ENCODE data around the gene RIPPLY3. TPM values are rescaled to one million over a fixed set of nuclear protein-coding genes. Genes with fewer than 3 reads are reported as not detected.

RIPPLY3 gene
- total and polyA plus RNA-seq, 2 experiments from 2014 or later, result 2.5 to 2.8 TPM

DNA sequence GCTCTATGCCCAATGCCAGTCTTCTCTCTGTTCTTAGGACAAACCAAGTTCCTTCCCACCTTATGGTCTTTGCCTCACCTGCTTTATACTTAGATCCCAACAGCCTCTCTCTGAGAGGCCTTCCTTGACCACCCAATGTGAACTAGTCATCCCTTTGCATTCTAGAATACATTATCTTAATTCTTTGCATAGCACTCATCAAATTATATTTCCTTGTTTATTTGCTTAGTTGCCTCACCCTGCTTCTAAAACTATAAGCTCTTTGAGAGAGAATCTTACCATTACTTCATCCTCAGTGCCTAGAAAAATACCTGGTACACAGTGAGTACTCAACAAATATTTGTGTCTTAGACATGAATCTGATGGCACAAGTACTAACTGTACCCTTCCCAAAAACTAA, 58.3 kb downstream of the RIPPLY3 start:
- H3K27me3 ChIP-seq (ENCODE audit: insufficient read depth), result no peaks in the 10 kb centered on the region
- H3K4me3 ChIP-seq, result no peak overlapping the region
- no peak overlapping the region for H3K4me2 ChIP-seq
- H3K4me1 ChIP-seq (ENCODE audit: insufficient read depth), result peaks cover 14% of the 10 kb centered on the region
- H3K36me3 ChIP-seq (ENCODE audit: insufficient read depth), result no peaks in the 10 kb centered on the region
- H3K9me3 Mint-ChIP-seq, result no peaks in the 10 kb centered on the region
- no peak overlapping the region for H3K4me3 Mint-ChIP-seq
- no peak overlapping the region for H2AFZ ChIP-seq
- H3K36me3 Mint-ChIP-seq (ENCODE audit: low read depth), result peaks cover 9% of the 10 kb centered on the region; the same call in 2 of the 3 replicates
- no peaks in the 10 kb centered on the region for H3K9me2 ChIP-seq (ENCODE audit: insufficient read depth)
- H3K27ac Mint-ChIP-seq, result no peak overlapping the region
- H3K27ac ChIP-seq (ENCODE audit: low read depth), result no peak overlapping the region
- H3K79me2 ChIP-seq (replicated peaks; ENCODE audit: insufficient read depth), result no peaks in the 10 kb centered on the region
- TF ChIP-seq EZH2phosphoT487 (IDR thresholded peaks at IDR 0.05; ENCODE audit: unreplicated experiment) (no peak), JUNB (IDR thresholded peaks at IDR 0.05; ENCODE audit: unreplicated experiment) (no peak)
- no peak for ATAC-seq
- no peaks in the 10 kb centered on the region for H3K27me3 Mint-ChIP-seq (ENCODE audit: insufficient read depth, low read depth, poor library complexity)
- H4K20me1 ChIP-seq (replicated peaks; ENCODE audit: insufficient read depth), result no peaks in the 10 kb centered on the region
- peaks cover 16% of the 10 kb centered on the region for H3K4me1 Mint-ChIP-seq
- H3F3A ChIP-seq (replicated peaks; ENCODE audit: low read depth), result no peaks in the 10 kb centered on the region
- DNase-seq (ENCODE audit: low spot score), result no peak

DNA sequence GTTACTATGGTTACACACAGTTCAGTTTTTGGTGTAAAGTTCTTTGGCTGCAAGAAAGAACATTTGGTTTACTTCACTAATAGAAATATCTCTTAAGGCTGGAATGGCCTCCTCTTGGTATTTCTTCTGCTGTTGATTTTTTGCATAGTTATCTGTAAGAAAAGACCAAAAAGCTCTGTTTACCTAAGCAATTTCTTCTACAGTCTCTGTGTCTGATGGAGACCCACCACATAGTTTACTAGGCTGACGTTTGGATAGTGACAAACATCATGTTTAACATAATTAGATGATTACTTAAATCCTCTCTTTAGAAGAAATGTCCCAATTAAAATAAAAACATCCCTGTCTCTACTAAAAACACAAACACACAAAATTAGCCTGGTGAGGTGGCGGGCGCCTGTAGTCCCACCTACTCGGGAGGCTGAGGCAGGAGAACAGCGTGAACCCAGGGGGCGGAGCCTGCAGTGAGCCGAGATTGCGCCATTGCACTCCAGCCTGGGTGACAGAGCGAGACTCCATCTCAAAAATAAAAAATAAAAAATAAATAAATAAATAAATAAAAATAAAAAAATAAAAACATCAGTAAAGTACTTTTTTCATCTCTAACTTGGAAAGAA, 59.2 kb downstream of the RIPPLY3 start:
- peaks cover 9% of the 10 kb centered on the region; the same call in 2 of the 3 replicates for H3K36me3 Mint-ChIP-seq (ENCODE audit: low read depth)

More for the DNA sequence above, 59.2 kb downstream of the RIPPLY3 start:
- Histone ChIP-seq H3K4me1 (ENCODE audit: insufficient read depth) (peaks cover 6% of the 10 kb centered on the region), H3K79me2 (replicated peaks; ENCODE audit: insufficient read depth) (no peaks in the 10 kb centered on the region), H3K27me3 (ENCODE audit: insufficient read depth) (no peaks in the 10 kb centered on the region), H3K36me3 (ENCODE audit: insufficient read depth) (no peaks in the 10 kb centered on the region), H3K9me2 (ENCODE audit: insufficient read depth) (no peaks in the 10 kb centered on the region), H3K27ac (ENCODE audit: low read depth) (no peak overlapping the region), H2AFZ (no peak overlapping the region), H3K4me2 (no peak overlapping the region), H3K4me3 (no peak overlapping the region), H4K20me1 (replicated peaks; ENCODE audit: insufficient read depth) (no peaks in the 10 kb centered on the region), H3F3A (replicated peaks; ENCODE audit: low read depth) (no peaks in the 10 kb centered on the region)
- ATAC-seq (no peak), DNase-seq (ENCODE audit: low spot score) (no peak)
- TF ChIP-seq EZH2 (IDR thresholded peaks at IDR 0.05; ENCODE audit: low read depth, unreplicated experiment) (no peak), POLR2AphosphoS5 (IDR thresholded peaks at IDR 0.05; ENCODE audit: low read depth) (no peak), EZH2phosphoT487 (IDR thresholded peaks at IDR 0.05; ENCODE audit: unreplicated experiment) (no peak), STAT1 (IDR thresholded peaks at IDR 0.05; ENCODE audit: unreplicated experiment) (no peak), ZNF114 (CRISPR knock-in tag; IDR thresholded peaks at IDR 0.05) (no peak)
- TF ChIP-seq, protein P1, sequence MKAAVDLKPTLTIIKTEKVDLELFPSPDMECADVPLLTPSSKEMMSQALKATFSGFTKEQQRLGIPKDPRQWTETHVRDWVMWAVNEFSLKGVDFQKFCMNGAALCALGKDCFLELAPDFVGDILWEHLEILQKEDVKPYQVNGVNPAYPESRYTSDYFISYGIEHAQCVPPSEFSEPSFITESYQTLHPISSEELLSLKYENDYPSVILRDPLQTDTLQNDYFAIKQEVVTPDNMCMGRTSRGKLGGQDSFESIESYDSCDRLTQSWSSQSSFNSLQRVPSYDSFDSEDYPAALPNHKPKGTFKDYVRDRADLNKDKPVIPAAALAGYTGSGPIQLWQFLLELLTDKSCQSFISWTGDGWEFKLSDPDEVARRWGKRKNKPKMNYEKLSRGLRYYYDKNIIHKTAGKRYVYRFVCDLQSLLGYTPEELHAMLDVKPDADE (IDR thresholded peaks at IDR 0.05), result no peak
- peaks cover 8% of the 10 kb centered on the region for H3K4me1 Mint-ChIP-seq
- H3K27ac Mint-ChIP-seq, result no peak overlapping the region
- H3K9me3 Mint-ChIP-seq, result no peaks in the 10 kb centered on the region
- H3K4me3 Mint-ChIP-seq, result no peak overlapping the region
- H3K27me3 Mint-ChIP-seq (ENCODE audit: insufficient read depth, low read depth, poor library complexity), result no peaks in the 10 kb centered on the region

Small RNA genes lying within 50 kb of the gene (small RNA-seq; reads per million reads assigned to genes)
- not detected for gene RF00019 (ENCODE audit: low replicate concordance)
- not detected for gene RNU6-696P (ENCODE audit: low replicate concordance)

Other genes starting within 250 kb of the RIPPLY3 start
- gene HLCS, start 40.0 kb upstream of the RIPPLY3 start, total RNA-seq (2014; rRNA removed; shearing (Covaris generic)), result 14.7 and 28.9 TPM in 2 replicates
- 5.0 and 6.1 TPM in 2 replicates for gene HLCS, start 40.0 kb upstream of the RIPPLY3 start, polyA plus RNA-seq (2016; fragmentation: Nextera tagmentation; extraction: Ambion mirVana)
- gene PIGP, start 66.4 kb downstream of the RIPPLY3 start, total RNA-seq (2014; rRNA removed; shearing (Covaris generic)), result 4.9 and 5.2 TPM in 2 replicates
- gene PIGP, start 66.4 kb downstream of the RIPPLY3 start, polyA plus RNA-seq (2016; fragmentation: Nextera tagmentation; extraction: Ambion mirVana), result 19.6 and 22.7 TPM in 2 replicates
- 26.8 and 48.6 TPM in 2 replicates for gene TTC3, start 66.6 kb downstream of the RIPPLY3 start, total RNA-seq (2014; rRNA removed; shearing (Covaris generic))
- 20.2 and 28.9 TPM in 2 replicates for gene TTC3, start 66.6 kb downstream of the RIPPLY3 start, polyA plus RNA-seq (2016; fragmentation: Nextera tagmentation; extraction: Ambion mirVana)

All from GM23338 (cell line).